ENCODE data around the gene LCE3A.
A peak's percentile ranks its signal among the peaks of the same experiment; 100 is the strongest.

LCE3A gene

GRCh38 chr1:152623203-152623844, 421 bp upstream of the LCE3A start:
- TF ChIP-seq, protein P1, sequence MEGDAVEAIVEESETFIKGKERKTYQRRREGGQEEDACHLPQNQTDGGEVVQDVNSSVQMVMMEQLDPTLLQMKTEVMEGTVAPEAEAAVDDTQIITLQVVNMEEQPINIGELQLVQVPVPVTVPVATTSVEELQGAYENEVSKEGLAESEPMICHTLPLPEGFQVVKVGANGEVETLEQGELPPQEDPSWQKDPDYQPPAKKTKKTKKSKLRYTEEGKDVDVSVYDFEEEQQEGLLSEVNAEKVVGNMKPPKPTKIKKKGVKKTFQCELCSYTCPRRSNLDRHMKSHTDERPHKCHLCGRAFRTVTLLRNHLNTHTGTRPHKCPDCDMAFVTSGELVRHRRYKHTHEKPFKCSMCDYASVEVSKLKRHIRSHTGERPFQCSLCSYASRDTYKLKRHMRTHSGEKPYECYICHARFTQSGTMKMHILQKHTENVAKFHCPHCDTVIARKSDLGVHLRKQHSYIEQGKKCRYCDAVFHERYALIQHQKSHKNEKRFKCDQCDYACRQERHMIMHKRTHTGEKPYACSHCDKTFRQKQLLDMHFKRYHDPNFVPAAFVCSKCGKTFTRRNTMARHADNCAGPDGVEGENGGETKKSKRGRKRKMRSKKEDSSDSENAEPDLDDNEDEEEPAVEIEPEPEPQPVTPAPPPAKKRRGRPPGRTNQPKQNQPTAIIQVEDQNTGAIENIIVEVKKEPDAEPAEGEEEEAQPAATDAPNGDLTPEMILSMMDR (conservative IDR thresholded peaks at IDR 0.05; ENCODE audit: control insufficient read depth, insufficient read depth, low read depth, low read length): peak; percentile 11
- no peak overlapping the region for H3K4me3 ChIP-seq (ENCODE audit: control insufficient read depth, low read depth, low read length)
- no peak for DNase-seq (ENCODE audit: low read depth)

GRCh38 chr1:152621993-152622392, 910 bp downstream of the LCE3A start:
- TF ChIP-seq, protein P1 (conservative IDR thresholded peaks at IDR 0.05; ENCODE audit: control insufficient read depth, insufficient read depth, low read depth, low read length): no peak
- H3K4me3 ChIP-seq (ENCODE audit: control insufficient read depth, low read depth, low read length): no peak overlapping the region
- DNase-seq (ENCODE audit: low read depth): no peak

DNA sequence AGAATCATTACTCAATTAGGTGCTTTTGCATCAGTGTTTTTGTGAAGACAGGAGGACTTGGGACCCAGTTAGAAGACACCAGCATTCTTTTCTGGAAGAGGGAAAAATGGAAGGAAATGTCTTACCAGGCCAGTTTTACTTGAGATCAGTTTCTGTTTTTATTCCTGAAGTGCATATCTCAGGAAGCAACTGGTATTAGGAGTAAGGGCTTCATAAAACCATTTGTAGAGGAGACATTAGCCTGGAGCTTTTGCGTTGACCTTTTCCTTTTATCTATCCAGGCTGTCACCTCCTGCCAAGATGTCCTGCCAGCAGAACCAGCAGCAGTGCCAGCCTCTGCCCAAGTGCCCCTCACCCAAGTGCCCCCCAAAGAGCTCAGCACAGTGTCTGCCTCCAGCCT, 9.4 kb downstream of the LCE3A start, which contains the start of gene LCE3B:
Gene LCE3B (plus strand): TSS at position 301 of the 400 bp plus-strand sequence. CDS start 0 bp downstream, at position 301.
- H3K4me3 ChIP-seq (ENCODE audit: control insufficient read depth, low read depth, low read length): no peak within 1 kb of the TSS
- DNase-seq (ENCODE audit: low read depth): no peak
- TF ChIP-seq, protein P1 (conservative IDR thresholded peaks at IDR 0.05; ENCODE audit: control insufficient read depth, insufficient read depth, low read depth, low read length): no peak

GRCh38 chr1:152599934-152600333, 23.0 kb downstream of the LCE3A start, which contains the start of gene LCE3C:
Gene LCE3C (plus strand): TSS chr1:152600234. CDS start chr1:152600732, 498 bp downstream.
- no peak for DNase-seq (ENCODE audit: low read depth)
- no peak within 1 kb of the TSS for H3K4me3 ChIP-seq (ENCODE audit: control insufficient read depth, low read depth, low read length)
- TF ChIP-seq, protein P1 (conservative IDR thresholded peaks at IDR 0.05; ENCODE audit: control insufficient read depth, insufficient read depth, low read depth, low read length): no peak

DNA sequence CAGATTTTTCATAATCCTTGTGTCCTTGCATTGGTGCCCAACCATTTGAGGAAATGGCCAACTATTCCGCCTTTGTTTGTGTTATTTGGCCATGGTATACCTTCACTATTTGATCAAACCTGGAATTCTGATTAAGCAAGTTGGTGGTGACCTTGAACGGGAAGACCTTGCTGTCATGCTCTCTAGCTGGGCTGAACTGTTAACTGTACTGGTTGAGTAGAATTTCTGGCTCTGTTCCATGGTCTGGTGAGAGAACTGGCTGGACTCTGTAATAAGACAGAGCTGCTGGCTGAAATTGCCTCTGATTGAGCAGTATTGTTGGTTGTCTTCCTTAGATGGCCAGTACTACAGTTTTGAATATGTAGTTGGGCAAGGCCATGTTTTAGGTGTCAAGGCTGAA, 25.9 kb downstream of the LCE3A start:
- DNase-seq (ENCODE audit: low read depth): no peak
- TF ChIP-seq, protein P1 (conservative IDR thresholded peaks at IDR 0.05; ENCODE audit: control insufficient read depth, insufficient read depth, low read depth, low read length): no peak
- no peak overlapping the region for H3K4me3 ChIP-seq (ENCODE audit: control insufficient read depth, low read depth, low read length)

DNA sequence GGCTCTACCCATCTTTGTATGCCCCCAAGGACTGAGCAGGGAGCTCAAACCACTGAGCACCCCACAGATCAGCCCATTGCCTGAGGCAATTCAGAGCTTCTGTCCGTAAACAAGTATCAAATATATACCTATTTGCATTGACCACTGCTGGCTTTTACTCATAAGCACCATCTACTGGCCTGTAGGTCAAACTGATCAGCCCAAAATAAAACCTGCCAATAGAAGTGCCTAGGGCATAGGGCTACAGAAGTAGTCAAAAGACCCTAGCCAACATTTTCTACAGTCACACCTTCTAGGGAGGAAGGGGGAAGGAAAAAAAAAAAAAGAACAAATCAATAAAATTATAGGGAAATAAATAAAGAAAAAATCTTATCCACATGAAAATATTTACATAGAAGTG, 37.3 kb downstream of the LCE3A start:
- DNase-seq (ENCODE audit: low read depth): no peak
- no peak overlapping the region for H3K4me3 ChIP-seq (ENCODE audit: control insufficient read depth, low read depth, low read length)
- TF ChIP-seq, protein P1 (conservative IDR thresholded peaks at IDR 0.05; ENCODE audit: control insufficient read depth, insufficient read depth, low read depth, low read length): peak; percentile 25
